Neutrophil (primary cell): ENCODE results near the gene PLEKHH1.
A peak's percentile ranks its signal among the peaks of the same experiment; 100 is the strongest.

Source experiments
- H3K27ac ChIP-seq: fragments of 200-600 bp; sonication (generic); 2 replicates; pipeline ENCODE4 v1.5.1; 2016; ENCODE audit warnings: mild to moderate bottlenecking, moderate library complexity
- H3K27me3 ChIP-seq: fragments of 200-600 bp; sonication (generic); 2 replicates; pipeline ENCODE4 v1.6.0; 2016; ENCODE audit warnings: mild to moderate bottlenecking
- H3K36me3 ChIP-seq: fragments of 200-600 bp; sonication (generic); 2 replicates; pipeline ENCODE4 v1.5.1; 2017
- H3K4me1 ChIP-seq, 2 experiments: fragments of 200-600 bp in 1 of 2; sonication (generic) in 1 of 2; 1 replicate in 1 of 2; 2 replicates in 1 of 2; pipeline versions ENCODE4 v1.5.1 to v1.6.1; 2013 to 2016; ENCODE audit warnings: low read depth in 1 of 2, low read length in 1 of 2, mild to moderate bottlenecking in 1 of 2, moderate library complexity in 1 of 2; ENCODE audit not compliant: control insufficient read depth in 1 of 2, insufficient read depth in 1 of 2
- H3K4me3 ChIP-seq, 2 experiments: fragments of 200-600 bp in 1 of 2; sonication (generic) in 1 of 2; 1 replicate in 1 of 2; 2 replicates in 1 of 2; pipeline ENCODE4 v1.5.1; 2013 to 2016; ENCODE audit warnings: low read depth in 1 of 2, low read length in 1 of 2, mild to moderate bottlenecking in 1 of 2, moderate library complexity in 1 of 2
- H3K9me3 ChIP-seq: fragments of 200-600 bp; sonication (generic); 2 replicates; pipeline ENCODE4 v1.5.1; 2016
- TF ChIP-seq, protein P1 (sequence below): fragments of 200-600 bp; sonication (generic); IDR thresholded peaks from 2 replicates; pipeline ENCODE4 v1.5.1; 2016; ENCODE audit warnings: antibody characterized with exemption

The PLEKHH1 gene

DNA sequence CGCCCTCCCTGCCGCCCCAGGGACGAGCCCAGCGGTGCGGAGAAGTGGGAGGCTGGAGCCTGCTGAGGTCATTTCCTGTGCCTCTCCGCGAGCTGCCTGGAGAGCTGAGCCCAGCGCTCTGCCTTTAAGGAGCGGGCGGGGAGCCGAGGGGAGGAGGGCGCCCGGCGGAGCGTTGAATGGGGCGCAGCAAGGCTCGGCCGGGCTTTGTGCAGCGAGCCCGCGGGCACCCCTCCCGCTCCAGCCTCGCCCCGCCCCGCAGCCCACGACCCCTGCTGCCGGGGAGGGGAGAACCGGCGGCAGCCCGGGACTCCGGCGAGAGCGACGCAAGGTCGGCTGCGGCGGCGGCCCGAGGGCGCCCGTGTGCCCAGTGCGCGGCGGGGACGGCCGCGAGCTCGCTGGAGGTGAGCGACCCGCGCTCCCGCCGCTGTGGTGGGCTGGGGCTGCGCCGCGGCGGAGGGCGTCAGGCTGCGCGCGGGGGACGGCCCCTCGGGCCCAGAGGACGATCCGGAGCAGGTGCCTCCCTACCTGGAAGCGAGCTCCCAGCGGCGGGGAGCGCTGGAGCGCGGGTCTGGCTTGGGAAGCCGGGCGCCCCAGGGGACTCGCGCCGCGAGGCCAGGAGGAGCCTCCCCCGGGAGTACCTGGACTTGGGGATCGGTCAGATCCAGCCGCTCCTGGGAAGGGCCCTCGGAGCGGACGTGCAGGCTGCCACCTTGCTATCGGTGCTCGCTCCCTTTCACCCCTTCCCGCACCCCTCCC is at the start of gene PLEKHH1:
PLEKHH1 (plus strand) TSS at position 293 of the 756 bp plus-strand sequence. CDS start 8,578 bp downstream, outside the sequence.
- Histone ChIP-seq H3K9me3 (no peaks in the 10 kb centered on the region), H3K4me1 (peaks cover 0 to 12% of the 10 kb centered on the region in 2 experiments), H3K4me3 (peak within 1 kb of the TSS in 1 of 2 experiments; percentile 26), H3K36me3 (no peaks in the 10 kb centered on the region), H3K27ac (no peak within 1 kb of the TSS), H3K27me3 (peaks cover 98% of the 10 kb centered on the region)
- TF ChIP-seq, protein P1, sequence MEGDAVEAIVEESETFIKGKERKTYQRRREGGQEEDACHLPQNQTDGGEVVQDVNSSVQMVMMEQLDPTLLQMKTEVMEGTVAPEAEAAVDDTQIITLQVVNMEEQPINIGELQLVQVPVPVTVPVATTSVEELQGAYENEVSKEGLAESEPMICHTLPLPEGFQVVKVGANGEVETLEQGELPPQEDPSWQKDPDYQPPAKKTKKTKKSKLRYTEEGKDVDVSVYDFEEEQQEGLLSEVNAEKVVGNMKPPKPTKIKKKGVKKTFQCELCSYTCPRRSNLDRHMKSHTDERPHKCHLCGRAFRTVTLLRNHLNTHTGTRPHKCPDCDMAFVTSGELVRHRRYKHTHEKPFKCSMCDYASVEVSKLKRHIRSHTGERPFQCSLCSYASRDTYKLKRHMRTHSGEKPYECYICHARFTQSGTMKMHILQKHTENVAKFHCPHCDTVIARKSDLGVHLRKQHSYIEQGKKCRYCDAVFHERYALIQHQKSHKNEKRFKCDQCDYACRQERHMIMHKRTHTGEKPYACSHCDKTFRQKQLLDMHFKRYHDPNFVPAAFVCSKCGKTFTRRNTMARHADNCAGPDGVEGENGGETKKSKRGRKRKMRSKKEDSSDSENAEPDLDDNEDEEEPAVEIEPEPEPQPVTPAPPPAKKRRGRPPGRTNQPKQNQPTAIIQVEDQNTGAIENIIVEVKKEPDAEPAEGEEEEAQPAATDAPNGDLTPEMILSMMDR, result no peak

DNA sequence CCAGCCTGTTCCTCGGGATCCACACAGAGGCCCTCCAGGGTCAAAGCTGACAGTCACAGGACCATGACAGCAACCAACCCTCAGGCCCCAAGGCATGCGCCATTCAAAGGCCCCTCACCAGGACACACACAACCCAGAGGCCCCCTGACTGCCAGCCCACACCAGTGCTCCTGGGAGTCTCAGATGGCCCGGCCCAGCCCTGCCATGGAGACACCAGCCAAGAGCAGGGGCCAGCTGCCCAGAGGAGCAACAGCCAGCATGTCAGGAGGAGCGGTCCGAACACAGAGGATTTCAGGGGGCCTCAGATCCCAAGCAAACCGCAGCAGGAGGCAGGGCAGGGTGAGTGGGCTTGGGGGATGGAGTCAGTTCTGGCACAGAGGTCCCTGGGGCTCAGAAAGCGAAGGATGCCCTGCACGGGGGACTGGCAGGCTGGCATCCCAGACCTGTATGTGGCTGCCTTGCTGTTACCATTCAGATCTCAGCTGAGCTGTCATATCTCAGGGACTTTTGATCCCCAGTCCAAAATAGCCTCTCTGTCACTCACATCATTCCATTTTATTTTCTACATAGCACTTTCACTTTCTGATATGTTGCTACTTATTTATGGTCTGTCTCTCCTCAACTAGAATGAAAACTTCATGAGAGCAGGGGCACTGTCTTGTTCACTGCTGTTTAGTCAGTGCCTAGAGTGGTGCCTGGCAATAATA is 49.4 kb upstream of the PLEKHH1 start:
- no peaks in the 10 kb centered on the region for H3K36me3 ChIP-seq
- H3K4me1 ChIP-seq, result peaks cover 7 to 9% of the 10 kb centered on the region in 2 experiments
- H3K27me3 ChIP-seq, result no peaks in the 10 kb centered on the region
- H3K4me3 ChIP-seq, result no peak overlapping the region
- no peaks in the 10 kb centered on the region for H3K9me3 ChIP-seq
- no peak overlapping the region for H3K27ac ChIP-seq
- TF ChIP-seq, protein P1, result no peak

DNA sequence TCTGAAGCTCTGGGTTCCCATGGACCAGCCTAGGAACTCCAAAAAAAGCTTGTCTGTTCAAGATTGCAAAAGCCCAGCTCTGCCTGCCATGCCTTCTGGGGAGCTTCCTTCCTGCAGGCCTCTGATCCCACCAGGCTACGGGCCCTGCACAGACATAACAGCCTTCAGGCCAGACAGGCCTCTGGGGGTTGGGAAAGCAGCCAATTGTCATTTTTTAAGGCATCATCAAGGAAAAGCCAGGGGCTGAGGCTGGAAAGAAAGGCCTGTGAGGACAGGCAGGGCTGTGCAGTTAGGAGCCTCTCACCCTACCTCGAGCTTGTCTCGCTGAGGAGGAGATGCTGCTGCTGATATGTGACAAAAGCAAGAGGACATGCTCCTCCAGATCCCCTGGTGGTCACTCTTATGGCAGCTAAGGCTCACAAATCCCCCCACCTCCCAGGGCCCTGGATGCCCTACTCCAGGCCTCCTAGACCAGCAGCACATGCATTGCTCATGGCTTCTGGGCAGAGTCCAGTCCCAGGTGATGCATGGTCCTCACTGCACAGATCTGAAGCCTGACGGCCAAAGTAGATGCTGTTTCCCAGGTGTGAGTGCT is 47.5 kb upstream of the PLEKHH1 start:
- no peaks in the 10 kb centered on the region for H3K27me3 ChIP-seq
- no peaks in the 10 kb centered on the region for H3K9me3 ChIP-seq
- TF ChIP-seq, protein P1, result no peak
- no peak overlapping the region for H3K27ac ChIP-seq
- H3K36me3 ChIP-seq, result no peaks in the 10 kb centered on the region
- H3K4me1 ChIP-seq, result peaks cover 9 to 11% of the 10 kb centered on the region in 2 experiments
- no peak overlapping the region for H3K4me3 ChIP-seq

GRCh38 chr14:67486890-67487289 is 46.2 kb upstream of the PLEKHH1 start:
- no peak overlapping the region for H3K27ac ChIP-seq
- no peaks in the 10 kb centered on the region for H3K9me3 ChIP-seq
- H3K36me3 ChIP-seq, result no peaks in the 10 kb centered on the region
- H3K4me3 ChIP-seq, result no peak overlapping the region
- TF ChIP-seq, protein P1, result no peak
- peaks cover 9 to 11% of the 10 kb centered on the region in 2 experiments for H3K4me1 ChIP-seq
- H3K27me3 ChIP-seq, result no peaks in the 10 kb centered on the region

GRCh38 chr14:67487332-67487731 is 45.8 kb upstream of the PLEKHH1 start:
- TF ChIP-seq, protein P1, result no peak
- Histone ChIP-seq H3K27me3 (no peaks in the 10 kb centered on the region), H3K27ac (no peak overlapping the region), H3K9me3 (no peaks in the 10 kb centered on the region), H3K4me1 (peaks cover 9 to 11% of the 10 kb centered on the region in 2 experiments), H3K36me3 (no peaks in the 10 kb centered on the region), H3K4me3 (no peak overlapping the region)
